ENCODE data around the gene IPO5.
"Not testable (repeated sequence)": the region's sequence is repeated elsewhere in the genome, so short reads cannot be mapped to it uniquely, and the experiment has no call there.

The IPO5 gene

GRCh38 chr13:97949316-97949715 is 4.2 kb upstream of the IPO5 start:
- DNase-seq: peak; percentile 51

DNA sequence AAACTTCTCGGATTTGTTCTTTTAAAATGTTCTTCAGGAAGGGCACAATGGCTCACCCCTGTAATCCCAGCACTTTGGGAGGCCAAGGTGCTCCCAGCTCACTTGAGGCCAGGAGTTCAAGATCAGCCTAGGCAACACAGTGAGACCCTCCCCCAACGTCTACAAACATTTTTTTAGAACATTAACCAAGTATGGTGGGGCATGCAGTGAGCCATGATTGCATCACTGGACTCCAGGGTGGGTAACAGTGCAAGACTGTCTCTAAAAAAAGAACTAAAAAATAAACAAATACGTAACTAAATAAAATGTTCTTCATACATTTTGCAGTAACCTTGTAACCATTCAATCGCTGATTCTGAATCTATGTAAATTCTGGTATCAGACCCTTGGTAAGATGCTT is 2.1 kb upstream of the IPO5 start:
- DNase-seq: no peak

- not testable (repeated sequence) for DNase-seq
These were observed 644 bp upstream of the IPO5 start for GRCh38 chr13:97952831-97953230.

GRCh38 chr13:97961340-97961739 is 7.9 kb downstream of the IPO5 start:
- DNase-seq: no peak

- no peak for DNase-seq
These were observed 9.4 kb downstream of the IPO5 start for GRCh38 chr13:97962887-97963286.

- DNase-seq: no peak
These were observed 13.8 kb downstream of the IPO5 start for GRCh38 chr13:97967226-97967625.

GRCh38 chr13:97967948-97968347 is 14.5 kb downstream of the IPO5 start:
- DNase-seq: no peak

- DNase-seq: no peak
These were observed 18.0 kb downstream of the IPO5 start for GRCh38 chr13:97971519-97971918.

DNA sequence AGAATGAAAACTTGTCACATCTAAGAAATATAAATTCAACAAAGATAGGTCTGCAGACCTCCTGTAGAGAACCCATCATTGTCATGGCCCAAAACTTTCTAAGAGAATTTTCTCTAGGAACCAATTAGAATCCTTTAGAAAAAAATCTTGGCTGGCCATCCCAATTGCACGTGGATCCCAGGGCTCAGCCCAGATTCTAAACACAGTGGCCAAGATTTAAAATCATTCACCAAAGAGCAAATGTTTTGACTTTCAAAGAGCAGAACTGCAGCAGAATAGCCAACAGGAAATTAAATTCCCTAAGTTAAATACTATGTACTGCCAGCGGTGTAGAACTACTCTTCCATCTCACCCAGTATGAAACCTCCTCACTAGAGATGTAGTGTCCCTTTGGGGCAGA is 21.3 kb downstream of the IPO5 start:
- peak; percentile 6 for DNase-seq

DNA sequence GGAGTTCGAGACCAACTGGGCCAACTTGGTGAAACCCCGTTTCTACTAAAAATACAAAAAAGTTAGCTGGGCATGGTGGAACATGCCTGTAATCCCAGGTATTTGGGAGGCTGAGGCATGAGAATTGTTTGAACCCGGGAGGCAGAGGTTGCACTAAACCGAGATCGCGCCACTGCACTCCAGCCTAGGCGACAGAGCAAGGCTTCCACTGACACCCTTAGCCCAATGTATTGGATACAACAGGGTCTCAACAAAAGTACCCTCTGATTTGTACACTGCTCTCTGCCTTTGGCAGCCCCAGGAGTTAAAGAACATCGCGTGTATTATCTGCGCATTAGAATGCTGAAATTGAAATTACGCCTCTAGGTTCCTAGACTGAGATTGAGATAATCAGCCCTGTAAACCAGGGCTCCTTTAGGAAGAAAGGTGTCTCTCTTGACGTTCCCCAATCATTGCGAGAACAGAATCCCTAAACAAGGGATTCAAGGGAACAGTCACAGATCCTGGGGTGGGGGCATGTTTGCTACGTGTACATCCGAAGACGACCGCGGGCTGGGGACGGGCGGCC is 21.9 kb downstream of the IPO5 start:
- no peak for DNase-seq

- DNase-seq: peak; percentile 93
These were observed 22.6 kb downstream of the IPO5 start for GRCh38 chr13:97975848-97976609.

- peak; percentile 6 for DNase-seq
These were observed 23.4 kb downstream of the IPO5 start for GRCh38 chr13:97976610-97977521.

- no peak for DNase-seq
These were observed 24.5 kb downstream of the IPO5 start for GRCh38 chr13:97977982-97978381.

DNA sequence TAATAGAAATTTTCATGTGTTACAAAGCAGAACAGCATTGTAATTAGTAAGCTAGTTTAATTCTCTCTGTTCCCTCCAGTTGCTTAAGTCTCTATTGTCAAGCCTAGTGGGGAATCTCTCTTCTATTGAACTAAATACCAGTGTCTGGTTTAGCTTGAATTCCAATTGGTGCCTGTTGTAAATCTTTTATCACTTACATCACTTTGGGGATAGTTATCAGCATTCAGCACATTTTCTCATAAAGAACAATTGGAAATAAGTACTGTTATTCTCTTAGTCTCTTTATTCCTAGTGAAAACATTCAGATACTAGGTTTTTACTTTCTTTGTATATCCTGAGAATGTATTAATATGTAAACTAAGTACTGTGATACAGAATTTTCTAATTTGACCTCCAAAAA is 25.2 kb downstream of the IPO5 start:
- DNase-seq: peak; percentile 68

GRCh38 chr13:97979051-97979450 is 25.6 kb downstream of the IPO5 start:
- peak; percentile 58 for DNase-seq

DNA sequence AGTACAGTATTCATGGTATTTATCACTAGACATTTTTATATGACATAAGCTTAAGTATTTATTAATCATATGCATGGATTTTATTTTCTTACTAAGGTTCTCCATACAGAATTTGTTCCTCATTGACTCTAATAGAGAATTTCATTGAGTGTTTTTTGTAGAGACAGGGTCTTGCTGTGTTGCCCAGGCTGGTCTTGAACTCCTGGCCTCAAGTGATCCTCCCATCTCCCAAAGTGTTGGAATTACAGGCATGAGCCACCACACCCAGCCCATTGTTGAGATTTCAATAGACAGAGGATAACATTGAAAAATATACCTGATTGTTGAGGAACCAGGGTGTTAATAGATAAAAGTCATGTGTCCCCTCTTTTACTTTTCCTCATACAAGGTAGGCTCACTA is 26.1 kb downstream of the IPO5 start:
- no peak for DNase-seq

DNA sequence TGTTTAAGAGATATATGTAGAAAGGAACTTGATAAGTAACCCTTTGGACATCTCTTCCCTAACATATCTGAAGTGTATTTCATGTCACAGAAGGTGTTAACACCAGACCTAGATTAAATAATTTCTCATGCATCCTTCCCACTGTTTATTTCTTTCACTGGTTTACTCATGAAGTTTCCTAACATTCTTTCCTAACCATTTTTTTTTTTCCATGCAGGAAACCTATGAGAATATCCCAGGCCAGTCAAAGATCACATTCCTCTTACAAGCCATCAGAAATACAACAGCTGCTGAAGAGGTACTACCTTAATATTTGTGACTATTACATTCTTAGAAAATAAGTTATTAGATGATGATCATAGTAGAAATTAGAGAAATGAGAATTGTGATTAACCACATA is 28.8 kb downstream of the IPO5 start:
- DNase-seq: peak; percentile 34

DNA sequence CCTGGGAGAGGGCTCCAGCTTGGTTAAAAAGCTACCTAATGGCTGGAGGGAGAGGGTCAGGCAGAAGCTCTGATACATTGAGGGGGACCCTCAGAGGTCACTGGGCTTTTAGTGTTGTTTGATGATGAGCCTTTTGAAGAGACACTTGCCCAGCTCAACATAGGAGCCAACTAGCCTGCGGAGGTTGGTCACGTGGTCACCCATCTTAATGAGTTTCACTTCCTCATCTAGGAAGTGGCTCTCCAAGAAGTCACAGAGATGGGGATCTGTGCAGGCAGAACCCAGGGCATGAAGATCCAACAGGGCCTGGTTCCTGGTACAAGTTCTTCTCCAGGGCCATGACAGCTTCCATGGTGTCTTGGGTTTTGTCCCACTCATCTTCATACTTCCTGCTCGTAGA is 33.4 kb downstream of the IPO5 start:
- no peak for DNase-seq

DNA sequence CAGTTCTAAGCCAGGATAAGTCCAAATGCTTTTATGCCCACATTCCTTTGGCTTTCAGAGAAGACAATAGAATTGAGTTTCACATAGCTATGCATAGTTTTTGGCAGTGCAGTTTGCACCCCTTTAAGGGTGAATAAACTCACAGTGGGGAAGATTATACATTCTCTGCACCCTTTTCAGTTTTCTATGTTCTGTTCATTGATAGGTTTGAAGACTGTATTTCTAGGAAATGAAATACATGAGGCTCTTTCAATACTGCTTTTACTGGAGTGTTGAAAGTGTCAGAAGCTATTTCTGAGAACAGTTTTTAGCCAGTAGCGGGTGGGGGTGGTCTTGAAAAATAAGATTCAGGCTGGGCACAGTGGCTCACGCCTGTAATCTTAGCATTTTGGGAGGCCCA is 46.2 kb downstream of the IPO5 start:
- DNase-seq: no peak

DNA sequence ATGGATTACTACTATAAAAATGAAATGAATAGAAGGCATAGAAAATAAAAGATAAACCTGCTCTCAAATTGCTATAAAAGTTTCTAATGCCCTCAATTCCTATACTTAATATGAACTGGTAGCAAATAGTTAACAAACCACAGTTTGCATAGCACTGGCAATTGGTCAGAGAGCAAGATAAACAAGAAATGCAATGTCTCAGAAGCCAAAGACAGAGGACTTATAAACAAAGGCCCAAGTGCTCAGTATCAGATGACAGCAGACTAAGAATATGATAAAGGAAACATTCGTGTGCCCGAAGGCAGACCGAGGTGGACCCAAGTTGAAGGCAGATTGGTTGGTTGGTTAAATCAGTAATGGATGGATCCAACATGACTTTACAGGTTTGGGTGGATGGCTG is 50.6 kb downstream of the IPO5 start:
- DNase-seq: peak; percentile 26

- DNase-seq: not testable (repeated sequence)
These were observed 51.5 kb downstream of the IPO5 start for GRCh38 chr13:98004997-98005396.

DNA sequence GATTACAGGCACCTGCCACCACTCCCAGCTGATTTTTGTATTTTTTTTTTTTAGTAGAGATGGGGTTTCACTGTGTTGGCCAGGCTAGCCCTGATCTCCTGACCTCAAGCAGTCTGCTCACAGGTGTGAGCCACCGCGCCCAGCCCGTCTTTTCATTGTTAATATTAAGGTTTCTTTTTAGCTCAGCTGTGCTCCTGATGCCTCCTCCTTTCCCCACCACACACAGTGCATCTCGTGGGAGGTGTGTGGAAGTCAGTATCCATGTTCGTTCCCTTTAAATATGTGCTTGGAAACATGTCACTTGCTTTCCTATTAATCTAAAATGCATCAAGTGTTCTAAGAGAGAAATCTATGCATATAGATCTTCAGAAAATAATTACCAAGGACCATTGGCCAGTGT is 53.5 kb downstream of the IPO5 start:
- no peak for DNase-seq

DNA sequence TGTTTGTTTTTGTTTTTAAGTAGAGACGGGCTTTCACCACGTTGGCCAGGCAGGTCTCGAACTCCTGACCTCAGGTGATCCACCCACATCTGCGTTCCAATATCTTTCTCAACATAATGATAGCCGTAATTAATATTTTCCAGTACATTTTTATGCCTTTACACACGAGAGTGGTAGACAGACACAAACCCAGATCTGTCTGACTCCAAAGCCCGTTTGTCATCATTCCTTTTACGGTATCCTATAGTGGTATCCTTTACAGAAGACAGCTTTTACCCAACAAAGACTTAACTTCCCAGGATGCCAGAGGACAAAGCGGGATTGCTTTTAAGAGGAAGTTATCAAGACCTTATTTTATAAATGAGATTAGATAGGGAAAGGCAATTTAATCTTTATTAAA is 59.8 kb downstream of the IPO5 start:
- DNase-seq: no peak

DNA sequence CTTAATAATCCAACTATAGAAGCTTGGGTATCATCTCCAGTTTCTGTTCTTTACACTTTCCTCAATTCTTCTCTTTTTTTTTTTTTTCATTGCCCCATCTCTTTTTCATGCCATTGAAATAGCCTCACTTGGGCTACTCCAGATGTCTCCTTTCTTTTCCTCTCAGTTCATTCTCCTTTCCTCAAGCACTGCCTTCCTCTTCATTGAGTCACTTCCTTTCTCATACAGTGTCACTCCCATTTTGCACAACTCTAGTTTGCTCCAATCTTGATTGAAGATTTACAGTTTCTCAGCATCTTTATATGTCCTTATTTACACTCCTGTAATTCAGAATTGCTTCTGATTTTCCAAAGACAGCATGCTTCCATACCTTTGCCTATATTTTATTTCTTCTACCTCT is 61.3 kb downstream of the IPO5 start:
- DNase-seq: peak; percentile 69
